HG03025 (cell line): ENCODE data around the gene FRMD1.

Experiments
- ATAC-seq: cut with Tn5 transposase; IDR thresholded peaks from one replicate; pipeline ENCODE4 v1.9.1; 2021; ENCODE audit warnings: mild to moderate bottlenecking, moderate library complexity; ENCODE audit not compliant: unreplicated experiment, low FRiP score

Gene FRMD1

GRCh38 chr6:168058691-168059551 is 20.1 kb downstream of the FRMD1 start:
- ATAC-seq, result no peak

DNA sequence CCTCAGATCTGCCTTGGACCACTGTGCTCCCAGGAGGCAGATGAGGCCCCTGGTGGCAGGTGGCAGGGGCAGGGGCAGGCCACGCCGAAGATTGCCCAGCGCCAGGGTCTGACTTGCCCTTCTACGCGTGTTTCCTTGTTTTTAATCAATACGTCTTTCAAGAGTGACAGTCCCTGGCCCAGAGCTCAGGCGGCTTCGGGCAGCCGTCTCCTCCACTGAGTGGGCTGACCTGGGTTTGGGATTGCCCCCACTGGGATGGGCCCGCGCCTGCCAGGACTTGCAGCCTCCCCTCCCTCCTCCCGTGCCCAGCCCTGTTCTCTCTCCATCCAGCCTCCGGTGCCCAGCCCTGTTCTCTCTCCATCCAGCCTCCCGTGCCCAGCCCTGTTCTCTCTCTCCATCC is 21.2 kb downstream of the FRMD1 start:
- ATAC-seq, result no peak

DNA sequence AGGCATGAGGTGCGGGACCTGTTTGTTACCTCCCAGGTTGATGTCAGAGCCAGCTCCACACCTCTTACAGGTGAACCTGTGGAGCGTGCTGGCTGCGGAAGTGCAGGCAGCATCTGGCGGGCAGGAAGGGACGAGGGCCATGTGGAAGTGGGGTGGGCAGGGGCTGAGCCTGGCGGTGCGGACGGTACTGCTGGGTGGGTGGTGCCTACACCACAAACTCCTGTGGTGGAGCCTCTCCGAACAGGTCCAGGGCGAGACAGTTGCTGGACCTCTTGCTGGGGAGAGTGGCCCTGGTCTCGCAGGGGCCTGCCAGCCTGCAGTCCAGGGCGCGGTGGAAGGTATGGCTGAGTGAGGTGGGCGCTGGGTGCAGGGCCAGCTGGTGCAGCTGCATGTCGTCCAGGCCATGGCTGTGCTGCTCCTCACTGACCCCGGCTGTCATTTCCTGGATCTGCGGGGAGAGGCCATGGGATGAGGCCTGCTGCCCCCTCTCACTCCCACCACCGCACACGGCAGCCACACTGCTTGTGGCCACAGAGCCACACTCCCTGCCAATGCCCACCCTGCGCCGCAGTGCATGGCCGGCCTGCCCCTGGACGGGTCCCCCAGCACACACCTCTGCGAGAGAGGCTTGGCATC is 22.0 kb downstream of the FRMD1 start:
- ATAC-seq, result no peak

DNA sequence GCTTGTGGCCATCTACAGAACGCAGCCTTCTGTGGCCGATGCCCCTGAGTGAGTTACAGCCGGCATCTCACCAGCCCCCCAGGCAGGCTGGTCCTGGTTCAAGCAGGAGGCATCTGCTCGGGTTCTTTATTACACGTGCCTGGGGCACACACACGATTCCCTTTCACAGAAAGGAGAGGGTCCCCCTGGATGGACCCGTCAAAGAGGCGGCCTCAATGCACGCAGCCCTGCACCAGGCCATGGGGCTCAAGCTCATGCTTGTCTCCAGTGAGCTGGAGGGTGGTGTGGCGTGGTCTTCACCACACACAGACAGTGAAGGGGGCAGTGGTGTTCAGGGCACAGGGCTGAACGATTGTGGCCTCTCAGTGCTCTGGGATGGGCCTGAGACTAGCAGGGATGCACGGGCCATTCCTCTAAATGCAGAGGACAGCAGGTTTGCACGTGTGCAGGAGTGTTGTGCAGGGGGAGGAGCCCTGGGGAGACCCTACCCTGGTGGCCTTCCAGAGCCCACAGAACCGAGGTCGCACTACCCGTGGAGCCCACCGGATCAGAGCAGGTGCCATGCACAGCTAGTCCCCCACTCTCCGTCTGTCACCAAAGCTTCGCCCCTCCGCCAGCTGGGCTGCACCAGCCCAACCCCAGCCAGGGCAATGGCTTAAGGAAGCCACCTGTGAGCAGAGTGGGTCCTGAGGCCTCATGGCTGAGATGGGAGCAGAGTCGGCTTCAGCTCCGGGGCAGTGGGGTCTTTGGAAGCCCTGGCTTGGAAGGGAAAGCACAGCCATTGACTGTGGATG is 23.1 kb downstream of the FRMD1 start:
- no peak for ATAC-seq

DNA sequence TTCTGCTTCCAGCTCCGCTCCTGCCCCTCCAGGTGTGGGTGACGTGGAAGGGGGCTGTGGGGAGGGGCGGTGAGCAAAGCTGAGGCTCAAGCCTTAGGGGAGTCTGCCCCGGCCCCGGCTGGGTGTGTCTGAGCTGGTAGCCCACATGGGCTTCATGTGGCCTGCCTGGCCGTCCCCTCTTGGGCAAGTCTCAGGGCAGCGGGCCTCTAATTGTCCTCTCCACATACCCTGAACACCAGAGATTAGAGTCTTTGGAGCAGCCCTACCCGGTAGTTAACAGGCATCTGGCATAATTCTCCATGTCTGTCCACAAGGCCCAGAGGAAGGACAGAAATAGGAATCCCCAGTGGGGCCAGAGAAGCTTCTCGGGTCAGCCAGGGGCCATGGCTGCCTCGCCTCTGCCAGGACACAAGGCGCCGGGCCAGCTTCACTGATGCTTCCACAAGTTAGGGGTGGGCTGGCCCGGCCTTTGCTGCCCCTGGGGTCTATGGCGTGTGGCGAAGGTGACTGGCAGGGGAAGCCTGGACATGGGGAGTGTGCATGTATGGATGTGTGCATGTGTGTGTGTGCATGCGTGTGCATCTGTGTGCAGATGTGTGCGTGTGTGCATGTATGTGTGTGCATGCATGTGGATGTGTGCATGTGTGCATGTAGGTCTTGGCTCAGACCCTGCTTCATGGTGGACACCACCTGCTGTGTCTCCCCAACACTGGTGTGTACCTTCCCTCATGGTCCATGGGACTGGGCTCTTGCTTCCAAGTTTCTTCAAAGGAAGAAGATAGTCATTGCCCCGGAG is 24.0 kb downstream of the FRMD1 start:
- no peak for ATAC-seq

- ATAC-seq, result no peak
These were observed 25.0 kb downstream of the FRMD1 start for GRCh38 chr6:168053957-168054471.

- no peak for ATAC-seq
These were observed 25.7 kb downstream of the FRMD1 start for GRCh38 chr6:168053086-168053956.

GRCh38 chr6:168052291-168052891 is 26.6 kb downstream of the FRMD1 start:
- ATAC-seq, result no peak

GRCh38 chr6:168051648-168052047 is 27.4 kb downstream of the FRMD1 start:
- no peak for ATAC-seq

- ATAC-seq, result no peak
These were observed 28.0 kb downstream of the FRMD1 start for GRCh38 chr6:168050881-168051586.

DNA sequence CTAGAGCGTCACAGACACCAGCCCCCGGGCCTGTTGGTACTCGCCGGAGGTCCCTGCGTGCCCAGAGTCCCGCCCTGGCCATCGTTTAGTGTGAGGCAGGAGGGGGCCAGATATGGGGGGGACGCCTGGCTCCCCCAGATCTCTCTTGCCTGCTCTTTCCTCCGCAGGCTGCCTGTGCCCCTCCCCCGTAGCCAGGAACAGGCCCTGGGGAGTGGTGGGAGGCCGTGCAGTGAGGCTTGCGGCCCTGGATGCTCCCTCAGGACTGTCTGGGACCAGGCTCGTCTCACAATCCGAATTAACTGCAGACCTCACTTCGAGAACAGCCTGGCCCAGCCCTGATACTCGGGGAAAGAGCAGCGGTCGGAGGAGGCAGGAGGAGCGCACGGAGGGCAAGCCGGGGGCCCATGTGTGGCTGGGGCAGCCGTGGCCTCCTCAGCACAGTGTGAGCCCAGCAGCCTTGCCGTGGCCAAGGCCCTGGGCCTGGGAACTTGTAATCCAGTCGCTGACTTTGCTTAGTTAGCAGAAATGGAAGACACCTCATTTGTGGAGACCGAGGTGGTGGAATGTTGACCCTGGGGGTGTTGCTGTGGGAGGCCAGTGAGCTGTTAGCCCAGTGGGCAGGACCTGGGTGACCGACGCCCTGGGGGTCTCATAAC is 28.7 kb downstream of the FRMD1 start:
- ATAC-seq, result no peak

DNA sequence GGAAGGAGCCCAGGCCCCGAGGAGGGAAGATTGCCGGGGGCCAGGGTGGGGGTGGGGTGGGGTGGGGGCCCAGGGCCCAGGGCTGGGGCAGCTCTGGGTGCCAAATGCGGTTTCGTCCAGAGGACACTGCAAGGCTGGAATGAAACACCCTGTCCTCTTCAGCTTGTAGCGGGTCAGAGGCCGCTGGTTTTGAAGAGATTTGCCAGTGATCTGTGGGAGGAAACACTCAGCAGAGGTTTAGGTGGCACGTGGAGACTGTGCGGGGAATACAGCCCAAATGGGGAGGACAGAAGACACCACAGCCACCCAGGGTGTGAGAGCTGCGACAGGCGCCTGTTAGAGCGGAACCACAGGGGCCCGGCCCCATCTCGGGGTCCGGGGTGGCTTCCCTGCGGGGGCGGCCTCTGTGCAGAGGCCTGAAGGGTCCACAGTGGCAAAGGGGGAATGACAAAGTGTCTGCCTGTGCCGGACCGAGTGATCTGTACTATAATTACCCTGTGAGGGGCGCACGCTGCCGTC is 29.2 kb downstream of the FRMD1 start:
- ATAC-seq, result no peak

GRCh38 chr6:168049277-168049676 is 29.7 kb downstream of the FRMD1 start:
- no peak for ATAC-seq

- ATAC-seq, result no peak
These were observed 30.3 kb downstream of the FRMD1 start for GRCh38 chr6:168048724-168049025.

- no peak for ATAC-seq
These were observed 30.9 kb downstream of the FRMD1 start for GRCh38 chr6:168047841-168048723.

- no peak for ATAC-seq
These were observed 32.3 kb downstream of the FRMD1 start for GRCh38 chr6:168046696-168047095.
